Measurements from ENCODE around the gene DNAH6.
A peak's percentile ranks its signal among the peaks of the same experiment; 100 is the strongest.
"Not testable (repeated sequence)": the region's sequence is repeated elsewhere in the genome, so short reads cannot be mapped to it uniquely, and the experiment has no call there.

Gene DNAH6

GRCh38 chr2:84770280-84770679 lies 254.0 kb downstream of the DNAH6 start:
- TF ChIP-seq Cebpa-rat (IDR thresholded peaks at IDR 0.05): no peak

GRCh38 chr2:84771251-84771650 lies 255.0 kb downstream of the DNAH6 start:
- H3K27ac ChIP-seq: no peak overlapping the region
- H3K4me1 ChIP-seq: no peaks in the 10 kb centered on the region
- no peaks in the 10 kb centered on the region; a peak in 1 of 22 replicates for H3K36me3 ChIP-seq
- peaks cover 34 to 55% (median 45%) of the 10 kb centered on the region in 11 experiments for H3K9me3 ChIP-seq (replicated peaks in 1 of 11)
- no peak overlapping the region for H3K4me3 ChIP-seq
- no peak overlapping the region for H3K4me2 ChIP-seq
- no peak for TF ChIP-seq Cebpa-rat (IDR thresholded peaks at IDR 0.05)
- H3K9ac ChIP-seq: no peak overlapping the region
- no peaks in the 10 kb centered on the region for H4K20me1 ChIP-seq
- H3K27me3 ChIP-seq: no peaks in the 10 kb centered on the region

More at GRCh38 chr2:84770280-84770679, 254.0 kb downstream of the DNAH6 start:
- Histone ChIP-seq H3K27ac (no peak overlapping the region), H3K4me1 (no peaks in the 10 kb centered on the region), H3K4me3 (no peak overlapping the region), H3K36me3 (no peaks in the 10 kb centered on the region; a peak in 1 of 22 replicates), H4K20me1 (no peaks in the 10 kb centered on the region), H3K9ac (no peak overlapping the region), H3K27me3 (no peaks in the 10 kb centered on the region), H3K9me3 (replicated peaks in 1 of 11) (peaks cover 31 to 50% (median 40%) of the 10 kb centered on the region in 11 experiments), H3K4me2 (no peak overlapping the region)

DNA sequence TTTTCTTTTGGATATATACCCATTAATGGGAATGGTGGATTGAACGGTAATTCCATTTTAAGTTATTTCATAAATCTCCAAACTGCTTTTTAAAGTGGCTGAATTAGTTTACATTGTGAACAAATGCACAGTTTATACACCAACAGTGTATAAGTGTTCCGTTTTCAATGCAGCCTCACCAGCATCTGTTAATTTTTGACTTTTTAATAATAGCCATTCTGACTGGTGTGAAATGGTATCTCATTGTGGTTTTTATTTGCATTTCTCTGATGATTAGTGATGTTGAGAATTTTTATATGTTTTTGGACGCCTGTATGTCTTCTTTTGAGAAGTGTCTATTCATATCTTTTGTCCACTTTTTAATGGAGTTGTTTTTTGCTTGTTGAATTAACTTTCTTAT lies 257.3 kb downstream of the DNAH6 start:
- not testable (repeated sequence) for H3K9ac ChIP-seq, H3K4me1 ChIP-seq, H4K20me1 ChIP-seq, H3K27me3 ChIP-seq, H3K27ac ChIP-seq, H3K4me3 ChIP-seq, H3K36me3 ChIP-seq, H3K4me2 ChIP-seq
- peaks cover 34 to 60% (median 54%) of the 10 kb centered on the region in 11 experiments for H3K9me3 ChIP-seq (replicated peaks in 1 of 11)

GRCh38 chr2:84776011-84776410 lies 259.7 kb downstream of the DNAH6 start:
- H3K4me2 ChIP-seq: no peak overlapping the region
- H3K9me3 ChIP-seq (replicated peaks in 1 of 11): peaks cover 28 to 55% (median 46%) of the 10 kb centered on the region in 11 experiments
- TF ChIP-seq Cebpa-rat (IDR thresholded peaks at IDR 0.05): no peak
- no peak overlapping the region for H3K4me3 ChIP-seq
- H3K36me3 ChIP-seq: no peaks in the 10 kb centered on the region; a peak in 1 of 22 replicates
- H4K20me1 ChIP-seq: no peaks in the 10 kb centered on the region
- no peak overlapping the region for H3K27ac ChIP-seq
- H3K27me3 ChIP-seq: no peaks in the 10 kb centered on the region
- H3K9ac ChIP-seq: no peak overlapping the region
- H3K4me1 ChIP-seq: no peaks in the 10 kb centered on the region

DNA sequence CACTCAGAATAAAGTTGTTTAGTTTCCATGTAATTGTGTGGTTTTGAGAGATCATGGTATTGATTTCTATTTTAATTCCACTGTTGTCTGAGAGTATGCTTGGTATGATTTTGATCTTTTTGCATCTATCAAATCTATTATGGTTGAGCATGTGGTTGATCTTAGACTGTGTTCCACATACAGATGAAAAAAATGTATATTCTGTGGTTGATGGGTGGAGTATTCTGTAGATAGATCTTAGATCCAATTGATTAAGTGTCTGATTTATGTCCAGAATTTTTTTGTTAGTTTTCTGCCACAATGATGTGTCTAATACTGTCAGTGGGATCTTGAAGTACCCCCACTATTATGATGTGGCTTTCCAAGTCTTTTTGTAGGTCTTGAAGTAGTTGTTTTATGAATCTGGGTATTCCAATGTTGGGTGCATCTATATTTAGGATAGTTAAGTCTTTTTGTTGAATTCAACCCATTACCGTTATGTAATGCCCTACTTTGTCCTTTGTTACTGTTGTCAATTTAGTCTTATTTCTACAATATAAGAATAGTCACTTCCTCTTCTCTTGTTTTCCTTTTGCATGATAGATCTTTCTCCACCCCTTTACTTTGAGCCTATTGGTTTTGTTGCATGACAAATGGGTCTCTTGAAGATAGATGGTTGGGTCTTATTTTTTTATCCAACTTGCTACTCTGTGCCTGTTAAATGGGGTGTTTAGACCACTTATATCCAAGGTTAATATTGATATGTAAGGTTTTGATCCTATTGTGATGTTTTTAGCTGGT lies 262.8 kb downstream of the DNAH6 start:
- Histone ChIP-seq H3K4me2 (no peak overlapping the region), H4K20me1 (no peaks in the 10 kb centered on the region), H3K9ac (no peak overlapping the region), H3K4me3 (no peak overlapping the region), H3K36me3 (no peaks in the 10 kb centered on the region), H3K9me3 (replicated peaks in 1 of 11) (peaks cover 14 to 34% (median 24%) of the 10 kb centered on the region in 11 experiments; a peak in 21 of 22 replicates), H3K27ac (no peak overlapping the region), H3K27me3 (no peaks in the 10 kb centered on the region), H3K4me1 (peaks cover 8 to 16% (median 12%) of the 10 kb centered on the region in 10 experiments; a peak in 19 of 20 replicates)
- TF ChIP-seq Cebpa-rat (IDR thresholded peaks at IDR 0.05): no peak

DNA sequence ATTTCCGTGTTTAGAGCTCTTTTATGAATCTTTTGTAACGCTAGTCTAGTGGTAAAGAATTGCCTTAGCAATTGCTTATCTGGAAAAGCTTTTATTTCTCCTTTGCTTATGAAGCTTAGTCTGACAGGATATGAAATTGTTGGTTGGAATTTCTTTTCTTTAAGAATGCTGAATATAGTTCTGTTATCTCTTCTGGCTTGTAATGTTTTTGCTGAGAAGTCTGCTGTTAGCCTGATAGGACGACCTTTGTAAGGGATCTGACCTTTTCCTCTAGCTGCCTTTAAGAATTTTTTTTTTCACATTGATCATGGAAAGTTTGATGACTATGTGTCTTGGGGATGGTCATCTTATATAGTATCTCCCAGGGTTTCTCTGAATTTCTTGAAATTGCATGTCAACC lies 263.5 kb downstream of the DNAH6 start:
- H4K20me1 ChIP-seq: no peaks in the 10 kb centered on the region
- TF ChIP-seq Cebpa-rat (IDR thresholded peaks at IDR 0.05): no peak
- peaks cover 7 to 31% (median 17%) of the 10 kb centered on the region in 11 experiments; a peak in 21 of 22 replicates for H3K9me3 ChIP-seq (replicated peaks in 1 of 11)
- H3K4me2 ChIP-seq: no peak overlapping the region
- no peak overlapping the region for H3K9ac ChIP-seq
- H3K27me3 ChIP-seq: no peaks in the 10 kb centered on the region
- H3K4me3 ChIP-seq: no peak overlapping the region
- peaks cover 8 to 16% (median 12%) of the 10 kb centered on the region in 10 experiments; a peak in 19 of 20 replicates for H3K4me1 ChIP-seq
- H3K27ac ChIP-seq: no peak overlapping the region
- no peaks in the 10 kb centered on the region for H3K36me3 ChIP-seq

DNA sequence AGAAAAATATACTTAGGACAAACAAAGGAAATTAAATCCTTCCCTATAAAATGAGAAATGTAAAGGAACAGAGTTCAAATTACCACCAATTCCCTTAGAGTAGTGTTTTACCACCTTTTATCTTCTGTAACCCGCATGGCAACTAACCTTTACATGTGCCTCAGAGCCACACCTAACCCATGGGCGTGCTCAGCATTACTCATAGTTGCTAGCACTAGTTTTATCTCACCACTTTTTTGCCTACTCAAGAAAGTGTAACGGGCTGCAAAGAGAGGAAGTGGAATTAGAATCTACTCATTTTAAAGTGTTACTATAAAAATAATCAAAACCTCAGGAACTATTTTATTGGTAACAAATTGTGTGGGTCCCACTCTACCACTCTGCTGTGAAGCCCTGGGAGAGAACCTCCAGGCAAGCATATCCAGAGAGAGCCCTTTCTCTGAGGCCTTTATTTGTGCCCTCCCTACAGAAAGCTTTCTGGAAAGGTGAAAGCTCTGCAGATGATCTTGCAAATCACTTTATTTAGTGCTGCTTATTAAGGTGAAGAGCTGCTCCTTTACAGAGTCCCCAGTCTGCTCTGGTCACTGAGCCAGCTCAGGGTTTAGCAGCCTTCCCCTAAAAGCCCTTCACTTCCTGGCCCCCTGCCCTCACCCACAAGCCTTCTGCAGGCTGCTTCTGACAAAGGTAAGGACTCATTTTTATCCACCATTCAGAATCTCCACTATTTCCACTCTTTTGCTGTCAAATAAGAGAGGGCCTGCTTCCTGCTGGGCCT lies 265.8 kb downstream of the DNAH6 start:
- Histone ChIP-seq H4K20me1 (no peaks in the 10 kb centered on the region), H3K9ac (peak overlapping the region in 2 of 11 experiments; percentile 9 to 10; a peak in 1 of 22 replicates), H3K27ac (peak overlapping the region in 1 of 11 experiments; percentile 16; a peak in 1 of 22 replicates), H3K4me1 (peaks cover 8 to 16% (median 12%) of the 10 kb centered on the region in 10 experiments; a peak in 19 of 20 replicates), H3K4me3 (no peak overlapping the region), H3K4me2 (peak overlapping the region in 10 of 11 experiments; percentile 6 to 60 (median 44); a peak in 17 of 22 replicates), H3K36me3 (no peaks in the 10 kb centered on the region), H3K27me3 (no peaks in the 10 kb centered on the region), H3K9me3 (replicated peaks in 1 of 11) (peaks cover 0 to 9% (median 3%) of the 10 kb centered on the region in 11 experiments; a peak in 7 of 22 replicates)
- no peak for TF ChIP-seq Cebpa-rat (IDR thresholded peaks at IDR 0.05)

DNA sequence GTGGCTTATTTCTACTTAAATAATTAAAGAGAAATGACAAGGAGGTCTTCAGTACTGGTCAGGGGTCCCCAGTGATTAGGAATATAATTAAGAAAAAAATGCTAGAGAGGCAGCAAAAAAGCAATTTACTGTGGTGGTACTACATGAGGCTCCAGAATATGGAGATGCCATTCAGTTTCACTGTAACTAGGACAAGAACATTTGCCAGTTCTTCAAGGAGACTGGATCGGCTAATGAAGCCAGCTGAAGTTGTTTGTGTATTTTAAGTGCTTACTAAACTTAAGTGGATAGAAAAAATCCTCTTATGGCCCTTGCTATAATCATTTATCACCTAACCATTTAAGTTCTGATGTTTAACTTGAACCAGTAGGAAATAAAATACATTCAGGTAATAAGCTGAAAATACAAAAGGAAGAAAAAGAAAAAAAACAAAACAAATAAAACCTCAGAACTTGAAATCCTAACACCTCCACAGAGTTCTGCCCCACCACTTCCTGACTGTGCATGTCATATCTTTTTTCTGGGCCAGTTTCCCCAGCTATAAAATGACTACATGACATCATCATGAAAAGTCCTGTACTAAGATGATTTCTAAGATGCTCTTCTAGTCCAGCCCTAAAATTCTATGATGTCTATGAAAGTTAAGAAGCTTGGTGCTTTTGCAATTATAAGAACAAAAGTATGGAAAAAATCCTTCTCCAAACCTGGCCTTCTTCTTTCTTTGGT lies 266.6 kb downstream of the DNAH6 start:
- Histone ChIP-seq H3K4me1 (peaks cover 8 to 16% (median 12%) of the 10 kb centered on the region in 10 experiments; a peak in 19 of 20 replicates), H3K36me3 (no peaks in the 10 kb centered on the region), H3K4me2 (peak overlapping the region in 10 of 11 experiments; percentile 6 to 60 (median 44); a peak in 16 of 22 replicates), H3K4me3 (no peak overlapping the region), H3K9ac (no peak overlapping the region; a peak in 1 of 22 replicates), H3K27ac (peak overlapping the region in 1 of 11 experiments; percentile 16; a peak in 1 of 22 replicates), H3K27me3 (no peaks in the 10 kb centered on the region), H4K20me1 (no peaks in the 10 kb centered on the region), H3K9me3 (replicated peaks in 1 of 11) (peaks cover 0 to 4% (median 0%) of the 10 kb centered on the region in 11 experiments; a peak in 2 of 22 replicates)
- no peak for TF ChIP-seq Cebpa-rat (IDR thresholded peaks at IDR 0.05)

All from BLaER1 treated with 17β-estradiol and CSF1 and Interleukin-3, amounts not matched to agents 10 nM and 100 nM (cell line).